K562 (cell line): Measurements from ENCODE around the gene LPGAT1. TPM values are rescaled to one million over a fixed set of nuclear protein-coding genes. Genes with fewer than 3 reads are reported as not detected.

Experiments used
- GTF2F1 ChIP-seq: IDR thresholded peaks from 2 replicates; pipeline ENCODE4 v1.6.1; 2011; ENCODE audit warnings: low read depth, low read length, improper control_type of control experiment
- JUN ChIP-seq, 2 experiments: sonication (generic) in 1 of 2; formaldehyde crosslinking in 1 of 2; IDR thresholded peaks; 2 replicates each; pipeline versions ENCODE4 v1.6.1 to v1.8.0; 2012 to 2022; ENCODE audit warnings: borderline replicate concordance in 2 of 2, mild to moderate bottlenecking in 2 of 2, improper control_type of control experiment in 1 of 2, low read depth in 1 of 2, low read length in 1 of 2, missing genetic modification reagents in 1 of 2
- KLF10 ChIP-seq: fragments of 250-450 bp; sonication (Bioruptor Pico); IDR thresholded peaks from 2 replicates; pipeline ENCODE4 v1.6.1; 2021; ENCODE audit warnings: matching md5 sums
- L3MBTL2 ChIP-seq: fragments of 450-650 bp; IDR thresholded peaks from 2 replicates; pipeline ENCODE4 v1.6.1; 2016; ENCODE audit warnings: mild to moderate bottlenecking, moderate library complexity
- MEF2A ChIP-seq: IDR thresholded peaks from 2 replicates; pipeline ENCODE4 v1.6.1; 2011; ENCODE audit warnings: low read depth, mild to moderate bottlenecking, low read length, moderate library complexity; ENCODE audit not compliant: control insufficient read depth
- MXI1 ChIP-seq: IDR thresholded peaks from 2 replicates; pipeline ENCODE4 v1.6.1; 2011; ENCODE audit warnings: low read depth, mild to moderate bottlenecking, improper control_type of control experiment, low read length
- NBN ChIP-seq: fragments of 450-650 bp; IDR thresholded peaks from 2 replicates; pipeline ENCODE4 v1.6.1; 2016; ENCODE audit warnings: low read depth, mild to moderate bottlenecking
- NFATC3 ChIP-seq: fragments of 450-650 bp; IDR thresholded peaks from 2 replicates; pipeline ENCODE4 v1.6.1; 2017; ENCODE audit warnings: mild to moderate bottlenecking
- RFX1 ChIP-seq: fragments of 450-650 bp; IDR thresholded peaks from 2 replicates; pipeline ENCODE4 v1.6.1; 2016; ENCODE audit warnings: mild to moderate bottlenecking, moderate library complexity
- SRSF7 ChIP-seq: fragments of 200-400 bp; formaldehyde crosslinking; optimal IDR thresholded peaks from 2 replicates; pipeline ENCODE3; 2017; ENCODE audit warnings: mild to moderate bottlenecking, low read depth, low read length
- TOE1 ChIP-seq, 2 experiments: fragments of 450-650 bp in 1 of 2; sonication (generic) in 1 of 2; formaldehyde crosslinking in 1 of 2; IDR thresholded peaks; 2 replicates each; pipeline versions ENCODE4 v1.7.1 to v1.8.0; 2016 to 2022; ENCODE audit warnings: borderline replicate concordance in 2 of 2, mild to moderate bottlenecking in 2 of 2, antibody characterized with exemption in 1 of 2, inconsistent platforms in 1 of 2, low read depth in 1 of 2, missing genetic modification reagents in 1 of 2, moderate library complexity in 1 of 2
- ZBED1 ChIP-seq: IDR thresholded peaks from 2 replicates; pipeline ENCODE4 v1.6.1; 2014
- ZBTB8A ChIP-seq: fragments of 450-650 bp; IDR thresholded peaks from 2 replicates; pipeline ENCODE4 v1.6.1; 2018; ENCODE audit warnings: mild to moderate bottlenecking, moderate library complexity; ENCODE audit not compliant: partially characterized antibody
- ZC3H11A ChIP-seq: IDR thresholded peaks from 2 replicates; pipeline ENCODE4 v1.6.1; 2012; ENCODE audit warnings: low read depth, low read length, improper control_type of control experiment
- ZNF124 ChIP-seq: sonication (generic); formaldehyde crosslinking; IDR thresholded peaks from 2 replicates; pipeline ENCODE4 v1.8.1; 2022; ENCODE audit warnings: missing genetic modification reagents
- ZNF253 ChIP-seq: fragments of 250-450 bp; sonication (Bioruptor Pico); conservative IDR thresholded peaks from 2 replicates; pipeline ENCODE4 v1.6.1; 2021; ENCODE audit warnings: mild to moderate bottlenecking
- ZNF316 ChIP-seq: fragments of 450-650 bp; IDR thresholded peaks from 2 replicates; pipeline ENCODE4 v1.6.1; 2016
- ZNF384 ChIP-seq: IDR thresholded peaks from 2 replicates; pipeline ENCODE4 v1.6.1; 2012; ENCODE audit warnings: low read depth, low read length, improper control_type of control experiment
- ZNF436 ChIP-seq: fragments of 250-450, 450-650 bp; sonication (Bioruptor Pico); formaldehyde crosslinking; IDR thresholded peaks from 2 replicates; pipeline ENCODE4 v1.7.0; 2020; ENCODE audit warnings: mild to moderate bottlenecking
- ZSCAN32 ChIP-seq: fragments of 450-650 bp; formaldehyde crosslinking; IDR thresholded peaks from 2 replicates; pipeline ENCODE4 v1.4.0; 2020; ENCODE audit warnings: mild to moderate bottlenecking, moderate library complexity
- polyA plus RNA-seq, 8 experiments: library from polyadenylated mRNA; depleted of rRNA in 4 of 8; stranded (reverse) in 5 of 8; unstranded in 3 of 8; fragments of >200 nt; fragmentation: Nextera tagmentation in 2 of 8; fragmentation: Illumina TruSeq in 1 of 8; extraction: Ambion mirVana in 2 of 8; extraction: Trizol in 1 of 8; gene quantifications; 2 replicates each; pipeline versions ENCODE4 v1.2.1 to v1.2.3, GENCODE V29; 2011 to 2014; ENCODE audit warnings: inconsistent platforms in 1 of 8, missing spikeins in 1 of 8
- total RNA-seq, 7 experiments: library from RNA; depleted of rRNA in 6 of 7; stranded (reverse); fragments of >200 nt in 6 of 7; fragmentation: Illumina TruSeq in 2 of 7; extraction: Trizol in 2 of 7; gene quantifications; 2 replicates each; pipeline versions ENCODE4 v1.2.1 to v1.2.3, GENCODE V29; 2011 to 2021; ENCODE audit warnings: low replicate concordance in 1 of 7
- TF ChIP-seq, protein P1 (sequence below): fragments of 250-450 bp; sonication (Bioruptor Pico); IDR thresholded peaks from 2 replicates; pipeline ENCODE4 v1.6.1; 2021; ENCODE audit warnings: mild to moderate bottlenecking
- TF ChIP-seq, protein P2 (sequence below): sonication (generic); formaldehyde crosslinking; IDR thresholded peaks from 2 replicates; pipeline ENCODE4 v1.8.1; 2022; ENCODE audit warnings: missing genetic modification reagents
- TF ChIP-seq, protein P3 (sequence below): sonication (generic); formaldehyde crosslinking; IDR thresholded peaks from 2 replicates; pipeline ENCODE4 v1.8.0; 2022; ENCODE audit warnings: missing genetic modification reagents, mild to moderate bottlenecking, borderline replicate concordance
- TF ChIP-seq, protein P4 (sequence below): IDR thresholded peaks from 2 replicates; pipeline ENCODE4 v1.6.1; 2014; ENCODE audit warnings: antibody characterized with exemption

The LPGAT1 gene
- total and polyA plus RNA-seq, 9 of the 15 experiments (the other 6 are each of a cell fraction or from before 2014, with no cell fraction given) = 5.7 to 31.4 (median 16.3) TPM

DNA sequence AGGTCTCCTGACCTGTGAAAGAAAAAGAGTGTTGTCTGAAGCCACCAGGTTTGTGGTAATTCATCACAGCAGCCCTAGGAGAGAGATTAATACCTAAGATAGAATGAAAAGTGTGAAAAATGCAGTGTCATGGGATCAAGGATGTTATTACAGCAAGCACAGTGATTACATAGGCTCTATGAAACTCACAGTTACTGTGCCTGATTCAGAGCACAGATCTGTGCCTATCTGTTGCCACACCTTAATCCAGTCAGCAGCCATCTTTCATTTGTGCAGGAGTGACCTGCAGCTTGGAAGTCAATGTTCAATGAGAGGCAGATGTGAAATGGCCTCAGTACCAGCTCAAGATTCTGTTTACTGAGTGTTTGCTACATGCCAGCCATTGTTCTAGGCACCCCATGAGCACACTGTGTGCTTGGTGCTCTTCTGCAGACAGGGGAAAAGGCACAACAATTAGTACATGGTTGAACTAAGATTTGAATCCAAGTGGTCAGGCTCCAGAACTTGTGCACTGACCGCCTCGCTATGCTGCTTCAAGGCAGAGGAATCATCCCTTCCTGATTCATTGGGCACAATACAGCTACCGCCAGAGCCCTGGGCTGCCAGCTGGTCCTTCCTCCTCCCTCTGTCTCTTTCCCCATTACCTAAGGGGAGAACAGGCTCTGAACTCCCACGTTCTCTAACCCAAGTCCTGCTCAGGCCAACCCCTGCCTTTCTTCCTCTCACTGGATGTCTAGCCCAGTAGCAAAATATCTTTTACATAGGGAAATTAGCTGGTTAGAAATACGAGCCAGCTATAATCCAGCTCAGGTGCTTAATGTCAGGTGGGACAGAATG lies 98.9 kb downstream of the LPGAT1 start (continued):
- TF ChIP-seq GTF2F1 = no peak
- TF ChIP-seq RFX1 = no peak
- no peak for TF ChIP-seq MXI1
- no peak for TF ChIP-seq JUN (IDR thresholded peaks at IDR 0.05; ENCODE audit: borderline replicate concordance, low read depth, low read length)
- no peak for TF ChIP-seq JUN (CRISPR knock-in tag; IDR thresholded peaks at IDR 0.05; ENCODE audit: borderline replicate concordance)
- no peak for TF ChIP-seq ZC3H11A
- TF ChIP-seq L3MBTL2 = no peak
- no peak for TF ChIP-seq ZNF436 (CRISPR knock-in tag)
- TF ChIP-seq ZBED1 = no peak
- TF ChIP-seq TOE1 (IDR thresholded peaks at IDR 0.05; ENCODE audit: borderline replicate concordance) = no peak
- TF ChIP-seq TOE1 (CRISPR knock-in tag; IDR thresholded peaks at IDR 0.05; ENCODE audit: borderline replicate concordance, low read depth) = no peak
- TF ChIP-seq ZSCAN32 (CRISPR knock-in tag) = no peak
- TF ChIP-seq, protein P1, sequence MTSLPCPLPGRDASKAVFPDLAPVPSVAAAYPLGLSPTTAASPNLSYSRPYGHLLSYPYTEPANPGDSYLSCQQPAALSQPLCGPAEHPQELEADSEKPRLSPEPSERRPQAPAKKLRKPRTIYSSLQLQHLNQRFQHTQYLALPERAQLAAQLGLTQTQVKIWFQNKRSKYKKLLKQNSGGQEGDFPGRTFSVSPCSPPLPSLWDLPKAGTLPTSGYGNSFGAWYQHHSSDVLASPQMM = no peak
- TF ChIP-seq MEF2A = no peak
- peak; percentile 94 for TF ChIP-seq ZNF316
- no peak for TF ChIP-seq NFATC3
- no peak for TF ChIP-seq KLF10 (CRISPR knock-in tag)
- TF ChIP-seq, protein P2, sequence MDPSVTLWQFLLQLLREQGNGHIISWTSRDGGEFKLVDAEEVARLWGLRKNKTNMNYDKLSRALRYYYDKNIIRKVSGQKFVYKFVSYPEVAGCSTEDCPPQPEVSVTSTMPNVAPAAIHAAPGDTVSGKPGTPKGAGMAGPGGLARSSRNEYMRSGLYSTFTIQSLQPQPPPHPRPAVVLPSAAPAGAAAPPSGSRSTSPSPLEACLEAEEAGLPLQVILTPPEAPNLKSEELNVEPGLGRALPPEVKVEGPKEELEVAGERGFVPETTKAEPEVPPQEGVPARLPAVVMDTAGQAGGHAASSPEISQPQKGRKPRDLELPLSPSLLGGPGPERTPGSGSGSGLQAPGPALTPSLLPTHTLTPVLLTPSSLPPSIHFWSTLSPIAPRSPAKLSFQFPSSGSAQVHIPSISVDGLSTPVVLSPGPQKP (CRISPR knock-in tag) = no peak
- no peak for TF ChIP-seq ZNF124 (CRISPR knock-in tag)
- TF ChIP-seq, protein P3, sequence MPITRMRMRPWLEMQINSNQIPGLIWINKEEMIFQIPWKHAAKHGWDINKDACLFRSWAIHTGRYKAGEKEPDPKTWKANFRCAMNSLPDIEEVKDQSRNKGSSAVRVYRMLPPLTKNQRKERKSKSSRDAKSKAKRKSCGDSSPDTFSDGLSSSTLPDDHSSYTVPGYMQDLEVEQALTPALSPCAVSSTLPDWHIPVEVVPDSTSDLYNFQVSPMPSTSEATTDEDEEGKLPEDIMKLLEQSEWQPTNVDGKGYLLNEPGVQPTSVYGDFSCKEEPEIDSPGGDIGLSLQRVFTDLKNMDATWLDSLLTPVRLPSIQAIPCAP (CRISPR knock-in tag) = no peak
- TF ChIP-seq SRSF7 = no peak
- no peak for TF ChIP-seq ZNF253 (CRISPR knock-in tag)
- TF ChIP-seq NBN = no peak
- no peak for TF ChIP-seq ZNF384
- TF ChIP-seq, protein P4, sequence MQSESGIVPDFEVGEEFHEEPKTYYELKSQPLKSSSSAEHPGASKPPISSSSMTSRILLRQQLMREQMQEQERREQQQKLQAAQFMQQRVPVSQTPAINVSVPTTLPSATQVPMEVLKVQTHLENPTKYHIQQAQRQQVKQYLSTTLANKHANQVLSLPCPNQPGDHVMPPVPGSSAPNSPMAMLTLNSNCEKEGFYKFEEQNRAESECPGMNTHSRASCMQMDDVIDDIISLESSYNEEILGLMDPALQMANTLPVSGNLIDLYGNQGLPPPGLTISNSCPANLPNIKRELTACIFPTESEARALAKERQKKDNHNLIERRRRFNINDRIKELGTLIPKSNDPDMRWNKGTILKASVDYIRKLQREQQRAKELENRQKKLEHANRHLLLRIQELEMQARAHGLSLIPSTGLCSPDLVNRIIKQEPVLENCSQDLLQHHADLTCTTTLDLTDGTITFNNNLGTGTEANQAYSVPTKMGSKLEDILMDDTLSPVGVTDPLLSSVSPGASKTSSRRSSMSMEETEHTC = no peak
- no peak for TF ChIP-seq ZBTB8A
